ENCODE measurements around the gene SH2D7.

SH2D7 gene

GRCh38 chr15:78104566-78105475, 12.5 kb downstream of the SH2D7 start:
- TF ChIP-seq CTCF (IDR thresholded peaks at IDR 0.05; ENCODE audit: low read depth, low read length): no peak
- no peak for DNase-seq (ENCODE audit: extremely low read depth, low read depth)

DNA sequence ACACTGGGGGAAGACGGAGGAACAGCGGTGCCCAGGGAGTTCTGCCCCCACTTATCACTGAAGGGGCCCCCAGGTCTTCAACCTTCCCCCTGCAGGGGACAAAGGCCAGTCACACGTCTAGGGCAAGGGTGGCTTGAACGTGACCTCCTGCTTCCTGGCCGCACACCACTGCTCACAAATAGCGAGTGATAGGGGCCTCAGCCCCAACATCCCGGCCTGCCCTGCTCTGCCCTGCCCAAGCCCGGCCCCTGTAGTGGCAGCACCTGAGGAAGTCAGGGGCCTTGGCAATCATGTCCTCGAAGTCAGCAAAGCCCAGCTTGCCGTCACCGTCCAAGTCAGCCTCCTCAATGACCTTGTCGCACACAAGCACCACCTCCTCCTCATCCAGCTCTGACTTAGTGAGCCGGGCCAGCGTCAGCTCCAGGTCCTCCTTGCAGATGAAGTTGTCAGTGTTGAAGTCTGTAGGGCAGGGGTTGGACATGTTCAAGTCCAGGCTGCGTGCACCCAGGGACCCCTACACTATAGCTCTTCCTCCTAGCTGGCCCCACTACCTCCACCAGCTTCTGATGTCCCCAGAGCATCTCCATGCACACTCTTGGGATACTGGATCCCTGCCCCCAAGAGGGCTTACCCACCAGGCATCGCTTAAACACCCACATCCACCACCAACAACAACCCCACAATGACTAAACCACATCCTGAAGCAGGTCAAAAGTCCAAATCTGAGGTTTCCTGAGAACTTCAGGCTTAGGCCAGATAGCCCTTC, 13.3 kb downstream of the SH2D7 start:
- no peak for TF ChIP-seq CTCF (IDR thresholded peaks at IDR 0.05; ENCODE audit: low read depth, low read length)
- no peak for DNase-seq (ENCODE audit: extremely low read depth, low read depth)

GRCh38 chr15:78107471-78107870, 15.1 kb downstream of the SH2D7 start:
- DNase-seq (ENCODE audit: extremely low read depth, low read depth): no peak
- no peak for TF ChIP-seq CTCF (IDR thresholded peaks at IDR 0.05; ENCODE audit: low read depth, low read length)

- peak; percentile 60 for DNase-seq (ENCODE audit: extremely low read depth, low read depth)
- peak; percentile 98 for TF ChIP-seq CTCF (IDR thresholded peaks at IDR 0.05; ENCODE audit: low read depth, low read length)
These were observed 16.1 kb downstream of the SH2D7 start for GRCh38 chr15:78108300-78109084.

DNA sequence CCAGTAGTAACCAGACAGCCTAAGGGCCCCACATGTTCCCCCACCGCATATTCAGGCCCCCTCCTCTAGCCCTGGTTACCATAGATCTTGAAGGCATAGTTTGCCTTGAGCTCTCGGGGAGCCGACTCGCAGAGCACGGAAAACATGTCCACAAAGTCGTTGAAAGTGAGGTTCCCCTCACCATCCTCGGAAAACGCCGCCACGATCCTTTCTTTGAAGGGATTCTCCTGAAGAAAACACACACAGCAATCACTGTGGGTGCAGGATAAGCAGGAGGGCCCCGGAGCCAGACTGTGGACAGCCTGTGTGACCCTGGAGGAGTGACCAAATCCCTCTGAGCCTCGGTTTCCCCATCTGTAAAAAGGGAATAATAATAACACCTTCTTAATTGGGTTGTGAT, 16.8 kb downstream of the SH2D7 start:
- TF ChIP-seq CTCF (IDR thresholded peaks at IDR 0.05; ENCODE audit: low read depth, low read length): no peak
- no peak for DNase-seq (ENCODE audit: extremely low read depth, low read depth)

DNA sequence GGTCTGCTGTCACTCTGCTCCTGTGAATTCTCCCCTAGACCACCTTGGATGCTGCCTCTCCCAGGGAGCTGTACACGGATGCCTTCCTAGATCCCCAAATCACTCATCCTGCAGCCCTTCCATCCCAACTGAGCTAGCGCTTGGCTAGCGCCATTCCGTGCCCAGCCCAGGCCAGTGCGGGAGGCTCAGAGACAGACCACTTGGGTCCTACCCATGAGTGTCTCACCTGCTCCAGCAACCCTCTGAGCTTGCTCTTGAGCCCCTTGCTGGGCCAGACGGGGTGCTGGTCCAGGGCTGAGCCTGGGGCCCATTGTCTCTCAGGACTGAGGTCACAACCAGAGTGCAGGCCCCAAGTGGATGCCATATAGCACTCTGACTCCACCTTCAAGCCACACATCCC, 17.7 kb downstream of the SH2D7 start:
- TF ChIP-seq CTCF (IDR thresholded peaks at IDR 0.05; ENCODE audit: low read depth, low read length): no peak
- DNase-seq (ENCODE audit: extremely low read depth, low read depth): no peak
